Measurements from ENCODE around the gene TMEM255A.

Gene TMEM255A

GRCh38 chrX:120269373-120270035 lies 41.8 kb downstream of the TMEM255A start:
- TF ChIP-seq, protein P1, sequence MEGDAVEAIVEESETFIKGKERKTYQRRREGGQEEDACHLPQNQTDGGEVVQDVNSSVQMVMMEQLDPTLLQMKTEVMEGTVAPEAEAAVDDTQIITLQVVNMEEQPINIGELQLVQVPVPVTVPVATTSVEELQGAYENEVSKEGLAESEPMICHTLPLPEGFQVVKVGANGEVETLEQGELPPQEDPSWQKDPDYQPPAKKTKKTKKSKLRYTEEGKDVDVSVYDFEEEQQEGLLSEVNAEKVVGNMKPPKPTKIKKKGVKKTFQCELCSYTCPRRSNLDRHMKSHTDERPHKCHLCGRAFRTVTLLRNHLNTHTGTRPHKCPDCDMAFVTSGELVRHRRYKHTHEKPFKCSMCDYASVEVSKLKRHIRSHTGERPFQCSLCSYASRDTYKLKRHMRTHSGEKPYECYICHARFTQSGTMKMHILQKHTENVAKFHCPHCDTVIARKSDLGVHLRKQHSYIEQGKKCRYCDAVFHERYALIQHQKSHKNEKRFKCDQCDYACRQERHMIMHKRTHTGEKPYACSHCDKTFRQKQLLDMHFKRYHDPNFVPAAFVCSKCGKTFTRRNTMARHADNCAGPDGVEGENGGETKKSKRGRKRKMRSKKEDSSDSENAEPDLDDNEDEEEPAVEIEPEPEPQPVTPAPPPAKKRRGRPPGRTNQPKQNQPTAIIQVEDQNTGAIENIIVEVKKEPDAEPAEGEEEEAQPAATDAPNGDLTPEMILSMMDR (IDR thresholded peaks at IDR 0.05; ENCODE audit: low read depth, low read length), result no peak
- no peak for DNase-seq (ENCODE audit: extremely low read depth, low read depth)

- no peak for DNase-seq (ENCODE audit: extremely low read depth, low read depth)
- TF ChIP-seq, protein P1 (IDR thresholded peaks at IDR 0.05; ENCODE audit: low read depth, low read length), result no peak
Observed at GRCh38 chrX:120264341-120264740, 46.9 kb downstream of the TMEM255A start.

GRCh38 chrX:120262859-120263708 lies 48.2 kb downstream of the TMEM255A start:
- no peak for DNase-seq (ENCODE audit: extremely low read depth, low read depth)
- TF ChIP-seq, protein P1 (IDR thresholded peaks at IDR 0.05; ENCODE audit: low read depth, low read length), result no peak

- TF ChIP-seq, protein P1 (IDR thresholded peaks at IDR 0.05; ENCODE audit: low read depth, low read length), result no peak
- no peak for DNase-seq (ENCODE audit: extremely low read depth, low read depth)
Observed at GRCh38 chrX:120260369-120260768, 50.9 kb downstream of the TMEM255A start.

DNA sequence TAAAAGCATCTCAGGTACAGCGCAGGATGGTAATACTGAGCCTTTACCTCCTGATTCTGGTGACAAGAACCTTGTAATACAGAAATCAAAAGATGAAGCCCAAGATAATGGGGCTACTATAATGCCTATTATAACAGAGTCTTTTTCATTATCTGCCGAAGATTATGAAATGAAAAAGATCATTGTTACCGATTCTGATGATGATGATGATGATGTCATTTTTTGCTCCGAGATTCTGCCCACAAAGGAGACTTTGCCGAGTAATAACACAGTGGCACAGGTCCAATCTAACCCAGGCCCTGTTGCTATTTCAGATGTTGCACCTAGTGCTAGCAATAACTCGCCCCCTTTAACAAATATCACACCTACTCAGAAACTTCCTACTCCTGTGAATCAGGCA lies 57.5 kb downstream of the TMEM255A start:
- TF ChIP-seq, protein P1 (IDR thresholded peaks at IDR 0.05; ENCODE audit: low read depth, low read length), result no peak
- DNase-seq (ENCODE audit: extremely low read depth, low read depth), result no peak

GRCh38 chrX:120251471-120252011 lies 59.7 kb downstream of the TMEM255A start:
- no peak for DNase-seq (ENCODE audit: extremely low read depth, low read depth)
- TF ChIP-seq, protein P1 (IDR thresholded peaks at IDR 0.05; ENCODE audit: low read depth, low read length), result no peak

All from AG09319 (cell line).